Measurements from ENCODE around the gene ZNF93. TPM values are rescaled to one million over a fixed set of nuclear protein-coding genes. Genes with fewer than 3 reads are reported as not detected.

ZNF93 gene
- total and polyA plus RNA-seq, 2 of the 13 experiments (the other 11 are each of a cell fraction or from before 2014, with no cell fraction given) = 0.49 to 0.66 TPM

GRCh38 chr19:19866611-19867248 lies 34.0 kb upstream of the ZNF93 start (continued):
- TF ChIP-seq SMAD3 (CRISPR knock-in tag; IDR thresholded peaks at IDR 0.05) (no peak), HOXA9 (CRISPR knock-in tag; IDR thresholded peaks at IDR 0.05; ENCODE audit: borderline replicate concordance) (no peak), ZNF296 (CRISPR knock-in tag; conservative IDR thresholded peaks at IDR 0.05) (no peak), POGZ (CRISPR knock-in tag; IDR thresholded peaks at IDR 0.05) (peak; percentile 75; the same call in 1 of the 2 replicates), NONO (IDR thresholded peaks at IDR 0.05) (no peak), NONO (CRISPR knock-in tag; conservative IDR thresholded peaks at IDR 0.05) (no peak; the same call in 1 of the 2 replicates), ZNF772 (CRISPR knock-in tag; IDR thresholded peaks at IDR 0.05) (no peak), ZNF512 (CRISPR knock-in tag; IDR thresholded peaks at IDR 0.05) (no peak), SRSF4 (IDR thresholded peaks at IDR 0.05; ENCODE audit: low read depth, low read length, poor library complexity, severe bottlenecking) (no peak), ZNF883 (CRISPR knock-in tag; IDR thresholded peaks at IDR 0.05; ENCODE audit: not compliant biosample characterization) (no peak), ZNF749 (CRISPR knock-in tag; IDR thresholded peaks at IDR 0.05; ENCODE audit: borderline replicate concordance) (no peak), HMGXB3 (CRISPR knock-in tag; IDR thresholded peaks at IDR 0.05; ENCODE audit: borderline replicate concordance) (peak; percentile 94), GZF1 (CRISPR knock-in tag; IDR thresholded peaks at IDR 0.05) (no peak), POLR2A (IDR thresholded peaks at IDR 0.05; ENCODE audit: insufficient read depth in 1 of 2, low read depth in 2 of 2, low read length in 2 of 2) (0 out of 4 replicates have a peak, but pooled peaks of 1 of the 2 experiments have one; percentile 28), ZC3H4 (CRISPR knock-in tag; IDR thresholded peaks at IDR 0.05; ENCODE audit: borderline replicate concordance) (0 out of 2 replicates have a peak, but pooled peaks have one; percentile 45), ARNTL (CRISPR knock-in tag; IDR thresholded peaks at IDR 0.05) (no peak), ZNF792 (CRISPR knock-in tag; IDR thresholded peaks at IDR 0.05) (no peak), PAWR (CRISPR knock-in tag; IDR thresholded peaks at IDR 0.05; ENCODE audit: borderline replicate concordance) (no peak), BRCA1 (CRISPR knock-in tag; IDR thresholded peaks at IDR 0.05) (no peak), ZBTB38 (CRISPR knock-in tag; IDR thresholded peaks at IDR 0.05) (no peak; the same call in 1 of the 2 replicates), DRAP1 (CRISPR knock-in tag; IDR thresholded peaks at IDR 0.05) (peak; percentile 29; the same call in 1 of the 2 replicates), TIGD3 (CRISPR knock-in tag; IDR thresholded peaks at IDR 0.05; ENCODE audit: borderline replicate concordance) (no peak), ZNF333 (CRISPR knock-in tag; IDR thresholded peaks at IDR 0.05; ENCODE audit: borderline replicate concordance) (no peak), PAF1 (CRISPR knock-in tag; IDR thresholded peaks at IDR 0.05) (no peak)

Data from HepG2 (cell line).